Inferior parietal cortex (tissue), 1 donor: ENCODE data around the gene YBX3.
"Not testable (repeated sequence)": the region's sequence is repeated elsewhere in the genome, so short reads cannot be mapped to it uniquely, and the experiment has no call there.

ENCODE experiments used
- DNase-seq: peaks from one replicate; pipeline ENCODE4 v3.0.0-alpha.2; 2016; ENCODE audit errors: extremely low spot score

The YBX3 gene

DNA sequence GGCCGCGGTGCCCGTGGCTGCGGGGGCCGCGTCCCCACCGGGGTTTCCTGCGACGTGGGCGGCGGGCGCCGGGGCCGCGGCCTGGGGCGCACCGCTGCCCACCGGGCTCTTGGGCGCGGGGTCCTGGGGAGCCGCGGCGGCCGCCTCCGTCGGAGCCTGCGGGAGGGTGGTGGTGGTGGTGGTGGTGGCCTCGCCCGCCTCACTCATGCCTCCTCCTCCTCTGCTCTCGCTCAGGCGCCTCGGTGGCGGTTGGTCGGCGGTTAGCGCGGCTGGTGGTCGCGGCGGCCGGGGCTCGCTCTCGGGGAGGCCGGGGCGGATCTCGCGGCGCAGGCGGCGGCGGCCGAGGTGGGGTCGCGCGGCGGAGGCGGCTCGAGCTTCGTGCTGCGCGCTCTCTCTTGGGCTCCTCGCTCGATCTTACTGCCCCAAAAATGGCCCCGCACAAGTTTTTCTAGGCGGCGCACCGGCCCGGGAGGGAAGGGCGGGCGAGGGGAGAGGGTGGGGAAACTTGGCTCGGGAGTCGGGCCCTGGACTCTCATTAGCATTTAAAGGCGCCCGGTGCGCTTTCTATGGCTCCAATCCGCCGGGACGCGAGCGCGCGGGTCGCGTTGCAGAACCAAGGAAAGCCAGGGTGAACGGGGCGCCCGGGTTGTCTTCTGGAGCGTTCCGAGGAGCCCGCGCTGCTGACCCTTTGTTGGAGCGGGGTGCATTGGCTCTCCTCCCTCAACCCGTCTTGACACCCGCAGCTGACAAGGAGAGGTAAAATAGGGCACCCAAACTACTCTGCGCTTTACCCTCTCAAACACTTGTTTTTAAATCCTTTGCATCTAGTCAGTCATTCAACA is at the start of gene YBX3:
Gene YBX3 (minus strand): TSS at position 419 of the 842 bp plus-strand sequence. CDS start 212 bp downstream, at position 207.
- peak; percentile 25 for DNase-seq

DNA sequence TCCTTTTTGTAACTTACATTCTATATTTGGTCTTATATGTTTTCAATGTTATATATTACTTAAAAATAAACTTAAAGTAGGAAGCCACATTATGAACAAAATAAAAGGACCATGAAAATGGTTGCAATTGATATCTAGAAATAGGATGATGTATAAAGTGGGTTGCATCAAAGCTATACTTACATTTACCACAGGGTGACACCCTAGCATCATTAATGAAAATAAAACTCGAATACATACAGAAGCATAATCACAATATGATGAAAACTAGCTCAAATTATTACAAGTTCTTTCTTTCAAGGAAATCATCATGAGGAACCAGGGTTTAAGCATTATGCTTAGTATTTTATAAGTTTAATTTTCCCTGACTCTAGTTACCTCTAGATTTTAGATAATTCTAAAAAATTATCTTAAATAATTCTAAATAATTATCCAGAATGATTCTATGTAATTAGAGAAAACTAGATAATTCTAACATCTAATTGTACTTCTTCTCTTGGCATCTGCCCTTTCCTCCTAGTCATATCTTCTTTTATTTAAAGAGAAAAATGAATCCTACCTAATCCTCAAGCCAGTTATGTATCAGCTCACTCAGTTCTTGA is 48.1 kb upstream of the YBX3 start:
- peak; percentile 66 for DNase-seq

DNA sequence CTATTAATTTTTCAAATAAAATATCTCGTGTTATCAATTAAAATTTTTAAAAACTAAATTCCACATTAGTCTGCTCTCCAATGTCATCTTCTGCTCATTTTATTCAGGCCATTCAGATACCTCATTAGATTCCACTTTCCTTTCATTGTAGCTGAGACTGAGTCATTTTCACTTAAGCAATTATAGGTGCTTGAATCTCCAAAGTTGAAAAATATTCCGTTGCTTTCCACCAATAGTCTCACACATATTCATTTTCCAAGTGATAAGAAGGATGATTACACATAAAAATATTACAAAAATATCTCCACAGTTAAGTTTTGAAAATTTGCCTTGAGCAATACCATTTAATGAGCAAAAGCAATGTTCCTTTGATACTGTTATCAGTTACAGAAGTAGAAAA is 36.5 kb upstream of the YBX3 start:
- DNase-seq, result no peak

DNA sequence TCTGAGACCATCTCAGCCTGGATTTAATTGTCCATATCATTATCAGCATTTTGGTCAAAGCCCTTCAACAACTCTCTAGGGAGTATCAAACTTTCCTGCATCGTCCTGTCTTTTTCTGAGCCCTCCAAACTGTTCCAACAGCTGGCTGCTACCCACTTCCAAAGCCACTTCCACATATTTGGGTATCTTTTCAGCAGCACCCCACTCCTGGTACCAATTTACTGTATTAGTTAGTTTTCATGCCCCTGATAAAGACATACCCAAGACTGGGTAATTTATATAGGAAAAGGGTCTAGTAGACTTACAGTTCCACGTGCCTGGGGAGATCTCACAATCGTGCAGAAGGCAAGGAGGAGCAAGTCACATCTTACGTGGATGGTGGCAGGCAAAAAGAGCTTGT is 33.1 kb upstream of the YBX3 start:
- DNase-seq, result no peak

- no peak for DNase-seq
These were observed 29.9 kb upstream of the YBX3 start for GRCh38 chr12:10753059-10753458.

GRCh38 chr12:10750385-10750727 is 27.2 kb upstream of the YBX3 start:
- DNase-seq, result no peak

DNA sequence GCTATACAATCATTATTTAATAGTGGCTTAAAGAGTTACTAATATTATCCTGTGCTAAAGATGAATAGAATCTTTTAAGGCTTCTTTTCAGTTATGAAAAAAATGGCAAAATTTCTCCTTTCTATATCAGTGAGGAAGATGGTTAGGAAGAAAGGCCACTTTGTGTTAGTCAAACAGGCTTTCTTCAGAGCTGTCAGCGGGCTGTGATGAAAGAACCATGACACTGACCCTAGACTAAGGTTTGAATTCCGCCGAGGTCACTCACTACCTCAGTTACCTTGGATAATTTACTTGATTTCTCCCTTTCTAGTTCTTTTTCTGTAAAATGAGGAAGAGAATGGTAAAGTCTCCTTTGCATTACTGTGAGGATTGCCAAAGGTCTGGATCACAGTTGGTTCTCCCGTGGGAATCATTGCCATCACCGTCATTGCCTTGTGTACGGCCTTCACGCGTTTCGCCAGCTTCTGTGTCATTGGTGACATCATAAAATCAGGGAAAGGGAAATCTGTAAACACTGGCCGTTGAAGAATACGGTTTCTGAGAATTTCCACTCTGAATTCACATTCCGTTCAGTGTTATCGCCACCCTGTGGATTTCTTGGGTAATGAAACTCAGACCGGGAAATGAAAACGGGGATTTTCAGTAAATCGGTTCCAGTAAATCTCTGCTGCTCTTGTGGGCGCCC is 26.7 kb upstream of the YBX3 start:
- DNase-seq, result peak; percentile 96

DNA sequence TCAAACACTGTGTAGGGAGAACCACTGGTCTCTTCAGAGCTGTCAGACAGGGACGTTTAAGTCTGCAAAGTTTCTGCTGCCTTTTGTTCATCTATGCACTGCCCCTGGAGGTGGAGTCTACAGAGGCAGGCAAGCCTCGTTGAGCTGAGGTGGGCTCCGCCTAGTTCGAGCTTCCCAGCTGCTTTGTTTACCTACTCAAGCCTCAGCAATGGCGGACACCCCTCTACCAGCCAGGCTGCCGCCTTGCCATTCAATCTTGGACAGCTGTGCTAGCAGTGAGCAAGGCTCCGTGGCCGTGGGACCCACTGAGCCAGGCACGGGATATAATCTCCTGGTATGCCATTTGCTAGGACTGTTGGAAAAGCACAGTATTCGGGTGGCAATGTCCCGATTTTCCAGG is 24.6 kb upstream of the YBX3 start:
- no peak for DNase-seq

- DNase-seq, result not testable (repeated sequence)
These were observed 20.3 kb upstream of the YBX3 start for GRCh38 chr12:10743420-10743819.

- DNase-seq, result no peak
These were observed 18.7 kb upstream of the YBX3 start for GRCh38 chr12:10741845-10742244.

DNA sequence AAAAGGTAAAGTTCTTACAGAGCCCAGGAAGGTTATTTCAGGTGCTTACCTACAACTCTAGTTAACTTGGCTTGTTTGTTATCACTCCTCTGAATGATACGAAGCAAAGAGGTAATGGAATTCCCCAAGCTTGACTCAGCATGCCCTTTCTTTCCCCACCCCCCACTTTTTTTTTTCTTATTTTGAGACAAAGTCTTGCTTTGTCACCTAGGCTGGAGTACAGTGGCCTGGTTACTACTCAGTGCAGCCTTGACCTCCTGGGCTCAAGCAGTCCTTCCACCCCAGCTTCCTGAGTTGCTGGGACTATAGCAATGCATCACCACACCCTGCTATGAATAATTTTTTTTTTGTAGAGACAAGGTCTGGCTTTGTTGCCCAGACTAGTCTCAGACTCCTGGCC is 17.1 kb upstream of the YBX3 start:
- DNase-seq, result no peak

DNA sequence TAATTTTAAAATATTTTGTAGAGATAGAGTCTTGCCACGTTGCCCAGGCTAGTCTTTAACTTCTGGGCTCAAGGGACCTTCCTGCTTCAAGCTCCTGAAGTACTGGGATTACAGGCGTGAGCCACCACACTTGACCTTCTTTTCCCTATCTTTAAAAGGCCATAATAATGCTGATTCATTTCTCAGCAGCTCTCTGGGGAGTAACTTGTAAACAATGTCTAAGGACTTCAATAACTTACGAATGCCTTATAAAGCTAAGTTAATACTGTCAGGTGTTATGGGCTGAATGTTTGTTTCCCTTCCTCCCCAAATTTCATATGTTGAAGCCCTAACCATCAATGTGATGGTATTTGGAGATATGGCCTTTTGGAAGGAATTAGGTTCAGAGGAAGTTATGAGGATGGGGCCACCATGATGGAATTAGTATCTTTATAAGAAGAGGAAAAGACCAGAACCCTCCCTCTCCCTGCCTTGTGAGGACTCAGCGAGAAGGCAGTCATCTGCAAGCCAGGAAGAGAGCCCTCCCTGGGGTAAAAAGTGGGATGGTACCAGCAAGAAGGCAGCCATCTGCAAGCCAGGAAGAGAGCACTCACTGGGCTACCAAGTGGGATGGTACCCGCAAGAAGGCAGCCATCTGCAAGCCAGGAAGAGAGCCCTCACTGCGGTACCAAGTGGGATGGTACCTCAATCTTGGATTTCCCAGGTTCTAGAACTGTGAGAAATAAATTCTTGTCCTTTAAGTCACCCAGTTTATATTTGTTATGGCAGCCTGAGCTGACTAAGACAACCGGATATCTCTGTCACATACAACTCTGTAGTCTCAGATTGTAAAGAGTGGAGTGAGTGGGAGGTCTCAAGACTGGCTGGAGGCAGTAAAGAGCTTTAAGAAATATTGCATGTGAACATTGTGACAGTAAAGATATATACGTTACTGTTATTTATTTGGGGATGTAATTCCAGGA is 16.3 kb upstream of the YBX3 start:
- DNase-seq, result no peak

GRCh38 chr12:10737249-10737648 is 14.1 kb upstream of the YBX3 start:
- DNase-seq, result no peak

GRCh38 chr12:10736463-10736862 is 13.3 kb upstream of the YBX3 start:
- no peak for DNase-seq

DNA sequence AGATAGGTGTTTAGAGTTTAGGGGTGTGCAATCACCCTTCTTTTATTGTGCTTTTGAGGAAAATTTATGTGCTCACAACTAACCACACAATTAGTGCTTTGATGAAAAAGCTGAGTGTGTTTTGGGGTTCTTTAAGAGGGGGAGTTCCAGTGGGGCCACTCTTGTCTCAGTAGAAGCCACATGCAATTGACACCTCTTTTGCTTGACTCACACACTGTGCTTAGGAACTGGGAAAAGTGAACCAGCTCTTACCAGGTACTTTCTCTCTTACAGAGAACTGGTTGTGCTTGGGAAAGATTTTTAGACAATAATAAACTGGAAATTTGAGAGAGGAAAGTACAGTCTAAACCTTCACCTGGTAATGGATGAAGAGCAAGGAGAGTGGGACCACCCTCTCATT is 12.3 kb upstream of the YBX3 start:
- no peak for DNase-seq

GRCh38 chr12:10732549-10732948 is 9.4 kb upstream of the YBX3 start:
- DNase-seq, result no peak

- no peak for DNase-seq
These were observed 8.9 kb upstream of the YBX3 start for GRCh38 chr12:10732066-10732465.

DNA sequence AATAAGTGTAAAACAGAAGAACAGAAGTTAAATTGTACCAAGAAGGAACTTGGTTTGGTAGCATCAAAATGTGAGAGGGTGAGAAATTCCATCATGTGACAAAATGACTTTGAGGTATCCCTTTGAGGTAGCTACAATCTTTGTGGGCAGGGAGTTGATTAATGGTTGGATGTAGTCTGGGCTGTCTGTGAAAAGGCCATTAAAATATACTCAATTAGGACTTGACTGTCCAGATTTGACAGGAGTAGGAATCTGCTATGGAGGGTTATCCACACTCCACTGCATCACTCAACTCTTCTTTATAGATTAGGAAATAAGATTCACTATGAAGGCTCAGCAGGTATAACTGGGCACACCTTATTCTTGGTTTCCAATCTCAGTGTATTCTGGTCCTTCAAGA is 7.4 kb upstream of the YBX3 start:
- no peak for DNase-seq

DNA sequence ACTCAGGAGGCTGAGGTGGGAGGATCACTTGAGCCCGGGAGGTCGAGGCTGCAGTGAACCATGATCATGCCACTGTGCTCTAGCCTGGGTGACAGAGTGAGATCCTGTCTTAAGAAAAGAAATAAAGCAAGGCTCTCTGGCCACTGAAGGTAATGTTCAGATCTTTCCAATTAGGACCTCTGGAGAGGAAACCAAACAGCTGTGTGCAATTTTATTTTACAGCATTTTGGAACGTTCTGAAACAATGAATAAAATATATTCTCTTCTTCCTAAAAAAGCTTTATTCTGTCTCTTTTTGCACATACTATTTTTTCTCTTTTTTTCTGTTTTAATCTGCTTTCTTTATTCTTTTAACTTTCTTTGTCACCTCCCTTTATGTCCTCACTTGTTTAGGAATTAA is 5.0 kb upstream of the YBX3 start:
- no peak for DNase-seq

DNA sequence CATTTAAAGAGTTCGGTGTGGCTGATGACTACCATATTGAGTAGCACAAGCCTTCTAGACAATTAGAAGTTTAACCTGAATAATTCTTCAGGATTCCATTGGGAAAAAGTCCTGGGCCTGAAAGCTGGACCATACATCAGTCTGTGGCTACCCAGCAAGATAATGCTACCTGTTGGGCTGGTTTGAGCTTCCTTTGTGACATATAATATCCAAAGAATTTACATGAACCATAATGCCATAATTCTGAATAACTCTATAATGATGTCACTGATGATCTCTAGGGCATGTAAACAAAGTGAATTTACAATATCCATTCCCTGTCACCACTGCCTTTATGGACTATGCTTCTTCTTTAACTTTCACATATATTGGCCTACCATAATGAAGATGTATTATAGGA is 3.8 kb upstream of the YBX3 start:
- DNase-seq, result no peak

GRCh38 chr12:10725003-10725402 is 1.9 kb upstream of the YBX3 start:
- no peak for DNase-seq

GRCh38 chr12:10722502-10722904 is 620 bp downstream of the YBX3 start:
- no peak for DNase-seq
